Amniotic stem cell (primary cell): ENCODE data around the gene NCR1.
"Not testable (repeated sequence)": the region's sequence is repeated elsewhere in the genome, so short reads cannot be mapped to it uniquely, and the experiment has no call there.

Source experiments
- DNase-seq: peaks from one replicate; lab custom pipeline; 2025; lab: John Stamatoyannopoulos, UW

The NCR1 gene

DNA sequence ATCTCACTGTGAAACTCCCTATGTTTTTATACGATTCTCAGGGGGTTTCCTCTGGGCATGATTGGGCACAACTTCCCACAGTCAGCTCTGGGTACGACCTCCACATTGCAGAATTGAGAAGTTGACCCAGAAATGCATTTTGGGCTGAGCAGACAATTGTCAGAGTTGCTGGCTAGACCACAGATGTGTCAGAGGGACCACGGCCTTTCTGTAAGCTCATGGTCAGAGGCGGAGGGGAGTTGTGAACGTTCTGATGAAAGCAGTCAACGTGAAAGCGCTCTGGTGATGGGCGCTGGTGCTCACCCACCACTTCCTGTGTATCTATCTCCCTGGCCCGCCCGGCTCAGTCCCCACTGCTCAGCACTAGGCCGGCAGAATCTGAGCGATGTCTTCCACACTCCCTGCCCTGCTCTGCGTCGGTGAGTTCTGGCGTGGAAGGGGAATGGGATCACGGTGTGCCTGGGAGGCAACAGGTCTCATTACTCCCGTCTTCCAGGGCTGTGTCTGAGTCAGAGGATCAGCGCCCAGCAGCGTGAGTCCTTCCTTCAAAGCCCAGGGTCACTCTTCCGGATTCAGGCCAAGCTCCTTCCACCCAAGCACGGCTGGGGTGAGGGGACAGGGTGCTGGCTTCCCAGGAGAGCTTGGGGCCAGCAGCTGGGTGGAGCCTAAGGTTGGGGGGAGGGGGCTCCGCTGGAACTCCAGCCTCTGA is at the start of gene NCR1:
NCR1 (plus strand) TSS at position 346 of the 709 bp plus-strand sequence; CDS start at position 386, 40 bp downstream.
- DNase-seq = no peak

DNA sequence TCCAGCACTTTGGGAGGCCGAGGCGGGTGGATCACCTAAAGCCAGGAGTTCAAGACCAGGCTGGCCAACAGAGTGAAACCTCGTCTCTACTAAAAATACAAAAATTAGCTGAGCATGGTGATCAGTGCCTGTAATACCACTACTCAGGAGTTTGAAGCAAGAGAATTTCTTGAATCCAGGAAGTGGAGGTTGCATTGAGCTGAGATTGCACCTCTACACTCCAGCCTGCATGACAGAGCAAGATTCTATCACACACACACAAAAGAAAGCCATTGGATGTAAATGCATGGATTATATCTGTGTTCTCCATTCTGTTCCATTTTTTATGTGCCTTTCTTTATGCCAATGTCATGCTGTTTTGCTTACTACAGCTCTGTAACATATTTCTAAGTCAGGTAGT is 47.5 kb upstream of the NCR1 start:
- not testable (repeated sequence) for DNase-seq

- not testable (repeated sequence) for DNase-seq
These were observed 46.5 kb upstream of the NCR1 start for GRCh38 chr19:54859421-54859820.

GRCh38 chr19:54863459-54863858 is 42.5 kb upstream of the NCR1 start:
- DNase-seq = not testable (repeated sequence)

- no peak for DNase-seq
These were observed 34.3 kb upstream of the NCR1 start for GRCh38 chr19:54871696-54872095.

- no peak for DNase-seq
These were observed 32.0 kb upstream of the NCR1 start, which contains the start of gene FCAR for GRCh38 chr19:54873990-54874389. TSS of gene FCAR (plus strand) at chr19:54874235. CDS start at chr19:54874290, 55 bp downstream.

GRCh38 chr19:54875506-54875905 is 30.4 kb upstream of the NCR1 start:
- DNase-seq = no peak

DNA sequence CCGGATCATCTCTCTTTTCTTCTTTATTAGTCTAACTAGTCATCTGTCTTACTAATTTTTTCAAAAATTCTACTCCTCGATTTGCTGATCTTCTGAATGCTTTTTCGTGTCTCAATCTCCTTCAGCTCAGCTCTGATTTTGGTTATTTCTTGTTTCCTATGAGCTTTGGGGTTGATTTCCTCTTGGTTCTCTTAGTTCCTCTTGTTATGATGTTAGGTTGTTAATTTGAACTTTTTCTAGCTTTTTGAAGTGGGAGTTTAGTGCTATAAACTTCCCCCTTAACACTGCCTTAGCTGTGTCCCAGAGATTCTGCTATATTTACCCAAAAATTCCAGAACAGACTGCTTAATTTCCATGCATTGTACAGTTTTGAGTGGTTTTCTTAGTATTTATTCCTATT is 28.5 kb upstream of the NCR1 start:
- DNase-seq = no peak

- no peak for DNase-seq
These were observed 24.1 kb upstream of the NCR1 start for GRCh38 chr19:54881884-54882283.

DNA sequence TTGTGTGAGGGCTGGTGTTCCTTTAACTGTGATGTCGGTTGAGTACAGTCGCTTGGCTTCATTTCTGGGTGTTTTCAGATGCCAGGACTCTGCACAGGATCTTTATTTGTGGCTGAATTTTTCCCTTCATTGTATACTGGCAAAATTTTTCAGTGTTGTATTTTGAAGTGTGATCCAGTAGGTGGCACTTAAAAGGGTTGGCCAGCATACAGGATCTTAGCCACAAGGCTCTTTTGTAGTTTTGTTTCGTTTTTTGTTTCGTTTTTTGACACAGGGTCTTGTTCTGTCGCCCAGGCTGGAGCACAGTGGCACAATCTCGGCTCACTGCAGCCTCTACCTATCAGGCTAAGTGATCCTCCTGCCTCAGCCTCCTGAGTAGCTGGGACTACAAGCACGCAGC is 23.2 kb upstream of the NCR1 start:
- DNase-seq = no peak

- no peak for DNase-seq
These were observed 22.7 kb upstream of the NCR1 start for GRCh38 chr19:54883228-54883627.

- no peak for DNase-seq
These were observed 17.7 kb upstream of the NCR1 start for GRCh38 chr19:54888239-54888638.

DNA sequence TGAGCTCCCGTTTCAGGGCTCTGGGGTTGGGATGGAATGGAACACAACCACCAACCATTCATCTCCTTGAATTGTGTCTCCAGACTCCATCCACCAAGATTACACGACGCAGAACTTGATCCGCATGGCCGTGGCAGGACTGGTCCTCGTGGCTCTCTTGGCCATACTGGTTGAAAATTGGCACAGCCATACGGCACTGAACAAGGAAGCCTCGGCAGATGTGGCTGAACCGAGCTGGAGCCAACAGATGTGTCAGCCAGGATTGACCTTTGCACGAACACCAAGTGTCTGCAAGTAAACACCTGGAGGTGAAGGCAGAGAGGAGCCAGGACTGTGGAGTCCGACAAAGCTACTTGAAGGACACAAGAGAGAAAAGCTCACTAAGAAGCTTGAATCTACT is 16.4 kb upstream of the NCR1 start:
- DNase-seq = no peak

DNA sequence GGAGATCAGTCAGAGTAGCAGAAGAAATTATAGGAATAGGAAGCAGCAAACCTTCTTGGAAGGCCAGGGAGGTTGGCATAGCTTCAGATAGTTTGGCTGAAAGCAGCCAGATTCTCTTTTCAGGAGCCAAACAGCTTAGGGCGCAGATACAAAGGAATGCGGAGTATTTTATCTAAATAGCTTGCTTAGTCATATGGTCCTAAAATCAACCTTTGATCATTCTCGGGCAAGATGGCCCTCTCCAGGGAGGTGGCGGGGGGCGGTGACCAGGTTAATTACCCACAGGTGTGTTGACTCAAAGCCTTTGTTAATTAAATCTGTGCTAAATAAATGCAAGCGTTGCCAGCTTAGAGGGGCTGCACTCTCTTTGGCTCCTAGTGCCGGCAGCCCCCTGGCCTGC is 12.5 kb upstream of the NCR1 start:
- DNase-seq = no peak

DNA sequence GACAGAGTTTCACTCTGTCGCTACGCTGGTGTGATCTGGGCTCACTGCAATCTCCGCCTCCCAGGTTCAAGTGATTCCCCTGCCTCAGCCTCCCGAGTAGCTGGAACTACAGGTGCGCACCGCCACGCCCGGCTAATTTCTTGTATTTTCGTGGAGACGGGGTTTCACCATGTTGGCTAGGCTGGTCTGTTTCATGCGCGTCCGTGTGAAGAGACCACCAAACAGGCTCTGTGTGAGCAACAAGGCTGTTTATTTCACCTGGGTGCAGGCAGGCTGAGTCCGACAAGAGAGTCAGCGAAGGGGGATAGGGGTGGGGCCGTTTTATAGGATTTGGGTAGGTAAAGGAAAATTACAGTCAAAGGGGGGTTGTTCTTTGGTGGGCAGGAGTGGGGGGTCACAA is 11.8 kb upstream of the NCR1 start:
- DNase-seq = not testable (repeated sequence)

- DNase-seq = no peak
These were observed 9.9 kb upstream of the NCR1 start for GRCh38 chr19:54896036-54896435.

- not testable (repeated sequence) for DNase-seq
These were observed 7.3 kb upstream of the NCR1 start for GRCh38 chr19:54898685-54899084.

DNA sequence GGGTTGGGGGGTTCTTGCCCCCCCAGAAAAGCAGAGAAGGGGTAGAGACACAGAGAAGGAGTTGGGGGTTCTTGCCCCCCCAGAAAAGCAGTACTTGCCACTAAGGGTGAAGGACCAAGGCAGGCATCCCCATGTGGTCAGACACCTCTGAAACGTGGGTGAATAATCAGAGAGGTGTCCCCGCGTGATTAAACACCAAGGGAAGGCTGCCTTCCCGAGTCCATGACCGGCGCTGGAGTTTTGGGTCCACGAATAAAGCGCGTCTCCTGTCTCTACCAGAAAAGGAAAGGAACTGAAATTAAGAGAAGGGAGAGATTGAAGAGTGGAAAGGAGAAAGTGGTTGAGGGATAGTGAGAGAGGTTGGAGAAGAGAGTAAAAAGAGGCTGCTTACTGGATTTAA is 6.3 kb upstream of the NCR1 start:
- DNase-seq = not testable (repeated sequence)

DNA sequence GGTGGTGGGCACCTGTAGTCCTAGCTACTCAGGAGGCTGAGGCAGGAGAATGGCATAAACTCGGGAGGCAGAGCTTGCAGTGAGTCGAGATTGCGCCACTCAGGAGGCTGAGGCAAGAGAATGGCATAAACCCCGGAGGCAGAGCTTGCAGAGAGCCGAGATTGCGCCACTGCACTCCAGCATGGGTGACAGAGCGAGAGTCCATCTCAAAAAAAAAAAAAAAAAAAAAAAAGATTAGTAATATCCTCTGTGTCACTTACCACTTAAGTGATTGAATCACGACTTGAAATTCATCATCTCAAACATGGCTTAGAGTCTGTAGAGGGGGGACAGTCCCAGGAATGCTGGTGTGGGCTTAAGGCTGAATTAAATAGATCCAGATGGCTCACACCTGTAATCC is 4.8 kb upstream of the NCR1 start:
- DNase-seq = not testable (repeated sequence)

DNA sequence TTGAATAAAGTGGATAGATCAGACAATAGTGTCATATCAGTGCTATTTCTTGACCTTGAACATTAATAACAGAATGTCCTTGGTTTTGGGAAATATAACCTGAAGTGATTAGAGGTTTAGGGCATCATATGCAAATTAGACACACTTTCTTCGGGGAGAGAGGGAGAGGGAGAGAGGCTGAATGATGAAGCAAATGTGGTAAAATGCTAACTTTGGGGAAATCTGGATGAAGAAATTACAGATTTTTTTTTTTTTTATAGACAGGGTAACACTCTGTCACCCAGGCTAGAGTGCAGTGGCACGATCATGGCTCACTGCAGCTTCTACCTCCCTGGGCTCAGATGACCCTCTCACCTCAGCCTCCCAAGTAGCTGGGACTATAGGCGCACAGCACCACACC is 3.9 kb upstream of the NCR1 start:
- no peak for DNase-seq

DNA sequence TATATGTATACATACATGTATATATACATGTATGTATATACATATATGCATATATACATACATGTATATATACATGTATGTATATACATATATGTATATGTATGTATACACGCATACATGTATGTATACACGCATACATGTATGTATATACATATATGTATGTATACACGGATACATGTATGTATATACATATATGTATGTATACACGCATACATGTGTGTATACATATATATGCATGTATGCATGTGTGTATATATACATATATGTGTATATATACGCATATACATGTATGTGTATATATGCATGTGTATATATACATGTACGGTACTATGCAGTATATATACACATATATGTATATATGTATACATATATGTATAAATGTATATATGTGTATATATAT is 2.6 kb upstream of the NCR1 start:
- DNase-seq = no peak

- DNase-seq = not testable (repeated sequence)
These were observed 1.7 kb upstream of the NCR1 start for GRCh38 chr19:54904261-54904660.

DNA sequence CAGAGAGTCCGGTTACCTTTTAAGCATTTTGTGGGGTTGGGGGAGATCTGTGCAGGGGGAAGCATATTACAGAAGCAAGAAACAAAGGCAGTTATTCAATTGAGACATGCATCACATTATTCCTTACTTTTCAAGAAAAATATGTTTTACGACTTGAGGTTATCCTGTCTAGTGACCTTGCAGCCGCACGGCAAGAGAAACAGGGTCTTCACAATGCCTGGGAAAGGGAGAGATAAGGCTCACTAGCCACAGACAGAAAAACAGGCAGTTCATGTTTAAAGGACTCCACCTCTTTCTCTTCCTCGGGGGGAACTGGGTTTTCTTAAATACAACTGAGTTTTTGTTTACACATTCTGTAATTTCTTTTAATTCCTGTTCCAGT is 536 bp upstream of the NCR1 start:
- DNase-seq = no peak

- DNase-seq = no peak
These were observed 871 bp downstream of the NCR1 start for GRCh38 chr19:54906819-54907218.
